ENCODE results near the gene RBAK.
"Not testable (repeated sequence)": the region's sequence is repeated elsewhere in the genome, so short reads cannot be mapped to it uniquely, and the experiment has no call there.

The RBAK gene

GRCh38 chr7:5064391-5065106, 18.9 kb downstream of the RBAK start:
- Histone ChIP-seq H3K4me2 (ENCODE audit: low read length) (no peak overlapping the region), H3K36me3 (replicated peaks; ENCODE audit: low read depth, low read length) (peaks cover 83% of the 10 kb centered on the region), H3K9me3 (ENCODE audit: insufficient read depth, low read length) (peaks cover 50% of the 10 kb centered on the region; the same call in 1 of the 2 replicates), H2AFZ (ENCODE audit: low read depth, low read length) (no peak overlapping the region), H3K4me1 (ENCODE audit: low read length) (no peaks in the 10 kb centered on the region), H3K27ac (ENCODE audit: low read length) (no peak overlapping the region), H4K20me1 (ENCODE audit: insufficient read depth, low read length) (no peaks in the 10 kb centered on the region), H3K79me2 (ENCODE audit: low read length) (no peaks in the 10 kb centered on the region), H3K27me3 (ENCODE audit: low read depth, low read length) (no peaks in the 10 kb centered on the region), H3K9ac (ENCODE audit: low read length) (no peak overlapping the region), H3K4me3 (ENCODE audit: low read length) (no peak overlapping the region)
- TF ChIP-seq CTCF (IDR thresholded peaks at IDR 0.05; ENCODE audit: low read depth, low read length) (no peak), EZH2phosphoT487 (IDR thresholded peaks at IDR 0.05; ENCODE audit: low read depth) (no peak)

GRCh38 chr7:5065107-5065407, 19.4 kb downstream of the RBAK start:
- TF ChIP-seq EZH2phosphoT487 (IDR thresholded peaks at IDR 0.05; ENCODE audit: low read depth) (no peak), CTCF (IDR thresholded peaks at IDR 0.05; ENCODE audit: low read depth, low read length) (no peak)
- no peak overlapping the region for H3K4me3 ChIP-seq (ENCODE audit: low read length)
- H3K4me2 ChIP-seq (ENCODE audit: low read length), result no peak overlapping the region
- H3K27ac ChIP-seq (ENCODE audit: low read length), result no peak overlapping the region
- H3K27me3 ChIP-seq (ENCODE audit: low read depth, low read length), result no peaks in the 10 kb centered on the region
- H3K36me3 ChIP-seq (replicated peaks; ENCODE audit: low read depth, low read length), result peaks cover 77% of the 10 kb centered on the region
- H3K9me3 ChIP-seq (ENCODE audit: insufficient read depth, low read length), result peaks cover 45% of the 10 kb centered on the region; the same call in 1 of the 2 replicates
- no peaks in the 10 kb centered on the region for H4K20me1 ChIP-seq (ENCODE audit: insufficient read depth, low read length)
- H3K9ac ChIP-seq (ENCODE audit: low read length), result no peak overlapping the region
- H3K4me1 ChIP-seq (ENCODE audit: low read length), result no peaks in the 10 kb centered on the region
- no peak overlapping the region for H2AFZ ChIP-seq (ENCODE audit: low read depth, low read length)
- H3K79me2 ChIP-seq (ENCODE audit: low read length), result no peaks in the 10 kb centered on the region

- no peak overlapping the region for H3K27ac ChIP-seq (ENCODE audit: low read length)
- H3K79me2 ChIP-seq (ENCODE audit: low read length), result no peaks in the 10 kb centered on the region
- peaks cover 55% of the 10 kb centered on the region for H3K36me3 ChIP-seq (replicated peaks; ENCODE audit: low read depth, low read length)
- no peaks in the 10 kb centered on the region for H3K27me3 ChIP-seq (ENCODE audit: low read depth, low read length)
- H3K9ac ChIP-seq (ENCODE audit: low read length), result no peak overlapping the region
- H2AFZ ChIP-seq (ENCODE audit: low read depth, low read length), result no peak overlapping the region
- no peak overlapping the region for H3K4me2 ChIP-seq (ENCODE audit: low read length)
- H3K9me3 ChIP-seq (ENCODE audit: insufficient read depth, low read length), result peaks cover 41% of the 10 kb centered on the region; the same call in 1 of the 2 replicates
- H3K4me3 ChIP-seq (ENCODE audit: low read length), result no peak overlapping the region
- no peaks in the 10 kb centered on the region for H4K20me1 ChIP-seq (ENCODE audit: insufficient read depth, low read length)
- TF ChIP-seq CTCF (IDR thresholded peaks at IDR 0.05; ENCODE audit: low read depth, low read length) (no peak), EZH2phosphoT487 (IDR thresholded peaks at IDR 0.05; ENCODE audit: low read depth) (no peak)
- no peaks in the 10 kb centered on the region for H3K4me1 ChIP-seq (ENCODE audit: low read length)
Observed at GRCh38 chr7:5068521-5068920, 22.9 kb downstream of the RBAK start.

GRCh38 chr7:5070206-5070605, 24.5 kb downstream of the RBAK start:
- Histone ChIP-seq H3K4me3 (ENCODE audit: low read length) (no peak overlapping the region), H3K27ac (ENCODE audit: low read length) (no peak overlapping the region), H4K20me1 (ENCODE audit: insufficient read depth, low read length) (no peaks in the 10 kb centered on the region), H3K27me3 (ENCODE audit: low read depth, low read length) (no peaks in the 10 kb centered on the region), H3K4me1 (ENCODE audit: low read length) (no peaks in the 10 kb centered on the region), H3K9ac (ENCODE audit: low read length) (no peak overlapping the region), H3K79me2 (ENCODE audit: low read length) (no peaks in the 10 kb centered on the region), H3K36me3 (replicated peaks; ENCODE audit: low read depth, low read length) (peaks cover 38% of the 10 kb centered on the region), H3K4me2 (ENCODE audit: low read length) (no peak overlapping the region), H3K9me3 (ENCODE audit: insufficient read depth, low read length) (peaks cover 24% of the 10 kb centered on the region; the same call in 1 of the 2 replicates), H2AFZ (ENCODE audit: low read depth, low read length) (no peak overlapping the region)
- TF ChIP-seq CTCF (IDR thresholded peaks at IDR 0.05; ENCODE audit: low read depth, low read length) (no peak), EZH2phosphoT487 (IDR thresholded peaks at IDR 0.05; ENCODE audit: low read depth) (no peak)

- H3K27me3 ChIP-seq (ENCODE audit: low read depth, low read length); H3K36me3 ChIP-seq (replicated peaks; ENCODE audit: low read depth, low read length); H3K79me2 ChIP-seq (ENCODE audit: low read length); H3K4me2 ChIP-seq (ENCODE audit: low read length); H4K20me1 ChIP-seq (ENCODE audit: insufficient read depth, low read length); H2AFZ ChIP-seq (ENCODE audit: low read depth, low read length); H3K9ac ChIP-seq (ENCODE audit: low read length); H3K9me3 ChIP-seq (ENCODE audit: insufficient read depth, low read length); H3K4me3 ChIP-seq (ENCODE audit: low read length); H3K27ac ChIP-seq (ENCODE audit: low read length); H3K4me1 ChIP-seq (ENCODE audit: low read length): not testable (repeated sequence)
Observed at GRCh38 chr7:5075187-5075586, 29.5 kb downstream of the RBAK start.

All from OCI-LY3 (cell line).